Measurements from ENCODE around the gene PTGES3L.

DNA sequence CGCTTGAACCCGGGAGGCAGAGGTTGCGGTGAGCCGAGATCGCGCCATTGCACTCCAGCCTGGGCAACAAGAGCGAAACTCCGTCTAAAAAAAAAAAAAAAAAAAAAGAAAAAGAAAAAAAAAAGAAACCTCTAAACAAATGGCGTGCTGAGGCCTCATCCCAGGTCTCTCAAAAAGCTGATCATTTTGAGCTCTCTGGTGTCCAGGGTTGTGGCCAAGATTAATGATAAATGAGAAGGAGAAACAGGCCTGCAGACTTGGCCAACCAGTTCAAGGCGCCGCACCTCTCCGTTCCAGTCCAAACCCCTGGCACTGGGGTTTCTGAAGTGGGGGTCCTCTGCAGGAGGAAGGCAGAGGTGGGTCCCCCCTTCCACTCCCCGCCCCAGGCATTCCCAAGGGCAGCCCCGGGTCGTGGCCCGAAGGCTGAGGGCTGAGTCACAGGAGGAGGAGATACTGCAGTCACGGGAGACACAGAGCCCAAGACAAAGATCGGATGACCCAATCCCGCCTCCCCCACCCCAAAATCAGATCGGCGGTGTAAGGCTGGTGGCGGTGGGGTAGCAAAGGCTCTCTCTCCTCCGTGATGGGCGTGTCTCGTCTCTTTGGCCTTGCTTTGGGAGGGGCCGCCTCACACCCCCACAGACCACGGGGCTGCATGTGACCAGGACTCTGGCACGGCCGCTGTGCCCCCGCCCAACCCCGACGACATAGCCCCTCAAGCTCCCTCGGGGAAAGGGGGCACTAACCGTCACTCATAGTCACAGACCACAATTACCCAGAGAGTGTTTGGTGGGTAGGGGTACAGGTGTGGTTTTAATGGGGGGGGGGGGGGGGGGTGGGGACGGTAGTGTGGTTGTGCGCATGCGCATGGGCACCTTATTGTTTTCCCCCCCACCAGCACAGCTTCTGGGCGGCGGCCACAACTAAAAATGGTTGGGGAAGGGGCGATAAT is 41.2 kb upstream of the PTGES3L start:
- TF ChIP-seq EP300 (IDR thresholded peaks at IDR 0.05; ENCODE audit: borderline replicate concordance) (no peak), TAF1 (IDR thresholded peaks at IDR 0.05; ENCODE audit: low read depth) (no peak)

Data from Ishikawa (cell line).